GM19043 (cell line): ENCODE results near the gene DHX32.
"Not testable (repeated sequence)": the region's sequence is repeated elsewhere in the genome, so short reads cannot be mapped to it uniquely, and the experiment has no call there.

Source experiments
- ATAC-seq: cut with Tn5 transposase; IDR thresholded peaks from one replicate; pipeline ENCODE4 v1.9.1; 2021; ENCODE audit warnings: low read depth; ENCODE audit not compliant: unreplicated experiment

DHX32 gene

GRCh38 chr10:125896088-125896934, 15.2 kb upstream of the DHX32 start, which contains the start of gene FANK1:
FANK1 (plus strand) TSS chr10:125896564; CDS start chr10:125896643, 79 bp downstream.
- ATAC-seq, result peak; percentile 81

DNA sequence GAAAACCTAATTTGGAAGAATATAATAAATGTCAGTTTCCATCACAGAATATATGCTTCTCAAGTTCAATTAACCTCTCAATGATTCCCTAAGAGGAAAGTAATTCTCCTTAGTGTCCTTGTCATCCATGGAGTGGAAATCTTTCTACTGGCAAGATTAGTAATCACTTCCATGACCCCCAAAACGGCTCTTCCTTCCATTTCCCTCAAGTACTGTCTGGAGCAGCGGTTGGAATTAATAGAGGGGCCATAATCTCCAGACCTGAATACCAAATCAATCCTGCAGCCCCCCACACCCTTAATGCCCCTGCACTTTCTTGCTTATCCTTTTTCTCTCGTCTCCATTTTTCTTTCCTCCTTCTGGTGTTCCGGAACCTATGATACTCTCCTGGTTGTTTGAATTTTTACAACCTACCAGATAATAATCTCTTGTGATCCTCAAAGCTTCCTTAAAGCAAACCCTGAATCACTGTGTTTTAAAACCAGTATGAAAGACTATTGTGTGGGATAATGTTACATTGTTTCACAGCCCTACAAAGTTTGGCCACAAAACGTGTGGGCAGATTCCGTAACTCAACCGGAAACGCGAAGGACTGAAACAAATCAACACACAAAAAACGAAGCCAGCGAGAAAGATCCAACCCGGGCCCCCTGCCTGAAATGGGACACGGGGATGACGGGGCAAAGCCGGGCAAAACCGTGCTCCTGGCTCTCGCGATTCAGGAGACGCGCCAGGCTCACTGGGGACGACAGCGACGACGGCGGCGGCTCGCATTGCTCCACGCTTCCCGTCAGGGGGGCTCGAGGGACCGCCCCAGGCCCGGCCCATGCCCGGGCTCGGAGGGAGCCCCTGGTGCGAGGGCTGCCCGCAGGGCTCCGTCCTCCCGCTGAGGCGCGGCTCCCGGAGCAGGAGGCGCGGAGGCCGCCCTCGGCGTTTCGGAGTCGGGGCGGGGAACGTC, 14.3 kb upstream of the DHX32 start:
- ATAC-seq, result peak; percentile 46

DNA sequence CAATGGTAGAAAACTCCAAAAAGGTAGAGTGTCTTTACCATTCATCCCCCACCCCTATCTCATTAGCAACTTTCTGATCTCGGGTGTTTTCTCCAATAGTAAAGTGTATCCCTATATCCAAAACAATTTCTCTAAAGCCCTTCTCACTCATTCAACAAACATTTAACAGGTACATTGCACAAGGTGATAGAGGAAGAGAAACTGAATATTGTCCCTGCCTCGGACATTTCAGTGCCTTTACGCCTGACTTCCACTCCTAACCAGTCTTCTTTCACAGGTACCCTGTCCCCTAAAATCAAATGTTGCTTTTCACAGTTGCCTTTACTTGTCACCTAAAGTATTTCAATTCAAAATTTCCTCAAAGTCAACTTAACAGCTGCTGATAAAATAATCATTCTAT, 13.1 kb upstream of the DHX32 start:
- ATAC-seq, result not testable (repeated sequence)

- not testable (repeated sequence) for ATAC-seq
Measured at GRCh38 chr10:125892402-125892801, 11.3 kb upstream of the DHX32 start.

DNA sequence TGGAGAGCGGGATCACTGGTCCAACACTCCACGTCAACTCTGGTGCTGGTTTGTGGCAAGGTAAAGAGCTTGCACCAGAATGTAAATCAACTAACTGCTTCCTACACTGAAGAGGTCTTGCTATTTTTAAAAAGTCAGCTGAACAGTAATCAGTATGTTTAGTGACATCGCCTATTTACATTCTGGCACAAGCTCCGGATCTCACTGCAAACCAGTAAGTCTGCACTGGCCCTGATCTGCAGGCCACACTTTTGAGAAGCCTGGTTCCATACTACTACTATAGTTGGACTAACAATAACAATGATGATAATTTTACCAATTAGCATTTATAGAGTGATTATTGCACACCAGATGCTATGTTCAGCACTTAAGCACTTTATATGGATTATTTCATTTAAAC, 8.3 kb upstream of the DHX32 start:
- not testable (repeated sequence) for ATAC-seq

DNA sequence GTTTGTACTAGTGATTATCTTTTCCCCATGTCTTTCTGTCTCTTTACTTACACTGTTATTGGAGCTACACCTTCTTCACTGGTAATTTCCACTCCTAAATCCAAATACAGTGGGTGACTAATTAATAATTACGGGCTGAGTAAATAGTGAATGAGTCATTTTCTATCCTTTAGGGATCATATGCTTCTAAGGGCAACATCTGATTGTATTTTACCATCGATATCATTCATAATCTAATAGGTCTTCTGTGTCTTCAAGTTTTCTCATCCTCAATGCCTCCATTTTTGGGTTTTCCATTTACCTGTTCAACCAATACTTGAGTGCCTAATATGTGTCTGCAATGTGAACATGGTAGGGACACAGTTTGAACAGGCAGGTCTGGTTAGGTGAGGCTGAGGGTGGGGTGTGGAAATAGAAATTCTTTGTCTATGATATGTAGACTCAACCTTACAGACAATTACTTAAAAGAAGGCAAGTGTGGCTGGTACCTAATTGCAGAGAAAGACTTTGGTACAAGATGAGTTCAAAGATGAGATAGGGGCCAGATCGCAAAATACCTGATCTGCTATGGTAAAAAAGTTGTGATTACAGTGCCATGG, 5.9 kb upstream of the DHX32 start:
- ATAC-seq, result no peak

GRCh38 chr10:125883211-125883610, 2.1 kb upstream of the DHX32 start:
- no peak for ATAC-seq

- ATAC-seq, result no peak
Measured at GRCh38 chr10:125882596-125882995, 1.5 kb upstream of the DHX32 start.

GRCh38 chr10:125880719-125881118, 373 bp downstream of the DHX32 start:
- no peak for ATAC-seq

- no peak for ATAC-seq
Measured at GRCh38 chr10:125878957-125879835, 1.9 kb downstream of the DHX32 start.

DNA sequence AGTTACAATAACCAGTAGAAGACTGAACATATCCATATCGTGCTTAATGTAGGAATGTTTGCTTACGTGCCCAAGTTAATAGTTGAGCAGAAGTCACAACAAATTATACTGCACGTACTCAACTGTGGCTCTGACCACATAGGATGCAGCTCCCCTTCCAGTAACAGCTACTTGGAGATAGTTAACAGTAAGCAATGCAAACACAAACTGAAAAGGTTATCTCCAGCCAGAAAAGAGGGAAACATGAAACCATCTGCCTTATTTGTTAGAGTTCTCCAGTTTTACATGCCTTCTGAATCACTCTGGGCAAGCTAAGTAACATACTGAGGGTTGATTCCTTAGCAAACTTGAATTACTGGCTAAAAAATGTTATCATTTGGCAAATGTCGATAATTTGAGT, 9.8 kb downstream of the DHX32 start:
- ATAC-seq, result no peak

GRCh38 chr10:125868372-125868975, 12.6 kb downstream of the DHX32 start:
- no peak for ATAC-seq

GRCh38 chr10:125866421-125867029, 14.6 kb downstream of the DHX32 start:
- ATAC-seq, result no peak

DNA sequence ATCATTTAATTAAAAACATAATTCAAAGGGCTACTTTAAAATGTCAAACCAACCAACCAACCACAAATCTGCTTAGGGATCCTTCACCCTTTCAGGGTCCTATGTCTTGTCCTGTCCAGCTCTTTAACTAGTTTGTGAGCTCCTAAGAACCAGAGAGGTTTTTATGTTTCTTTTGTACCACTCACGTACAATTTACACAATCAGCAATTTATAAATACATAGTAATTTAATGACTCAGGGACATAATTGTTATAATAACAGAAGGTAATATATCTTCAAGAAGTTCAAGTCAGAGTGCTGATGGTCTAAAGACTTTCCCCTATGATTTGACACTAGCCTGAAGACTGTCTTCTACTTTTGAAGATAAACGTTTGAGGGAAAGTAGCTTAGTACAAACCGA, 16.0 kb downstream of the DHX32 start:
- no peak for ATAC-seq

- ATAC-seq, result no peak
Measured at GRCh38 chr10:125859128-125859817, 21.8 kb downstream of the DHX32 start.

DNA sequence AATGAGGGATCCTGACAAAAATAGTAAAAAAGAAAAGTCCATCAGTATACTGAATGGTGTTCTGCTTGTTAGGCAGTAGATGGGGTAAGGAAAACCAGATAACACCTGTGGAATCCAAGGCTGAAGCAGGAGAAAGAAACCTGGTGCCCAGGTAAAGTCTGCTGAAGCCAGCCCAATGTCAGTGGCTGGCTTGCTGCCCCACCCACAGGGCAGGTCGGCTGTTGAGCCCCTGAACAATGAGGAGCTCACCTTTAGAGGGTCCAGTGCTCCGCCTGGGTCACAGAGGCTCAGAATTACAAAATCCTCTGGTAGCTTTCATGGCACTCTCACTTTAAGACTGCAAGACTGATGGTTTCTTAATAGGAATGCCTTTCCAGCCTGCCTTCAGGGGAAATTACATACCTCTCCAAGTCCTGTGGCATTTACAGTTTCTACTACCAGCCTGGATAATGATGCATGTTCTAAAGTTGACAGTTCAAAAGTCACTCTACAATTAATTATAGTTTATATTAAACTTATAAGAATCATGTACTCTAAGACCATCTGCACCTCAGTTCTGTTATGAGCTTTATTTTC, 23.8 kb downstream of the DHX32 start:
- ATAC-seq, result no peak

DNA sequence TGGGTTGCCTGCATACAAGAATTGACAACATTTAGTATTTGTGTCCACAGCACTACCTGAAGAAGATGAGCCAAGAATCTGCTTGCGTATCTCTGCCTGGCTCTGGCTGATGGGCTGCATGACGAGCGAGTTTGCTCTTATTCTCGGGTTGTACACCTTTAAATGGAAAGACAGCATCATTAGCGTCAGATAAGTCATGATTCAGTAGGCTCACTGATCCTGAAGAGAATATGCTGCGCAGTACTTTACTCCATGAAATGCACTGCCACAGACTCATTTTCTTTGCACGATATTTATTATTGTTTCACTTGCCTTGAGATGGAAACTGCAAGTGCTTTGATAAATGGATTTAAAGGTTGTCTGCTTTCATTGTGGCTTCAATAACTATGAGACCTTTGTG, 28.6 kb downstream of the DHX32 start:
- no peak for ATAC-seq
